HG03060 (cell line): ENCODE measurements around the gene ZNF236.
"Not testable (repeated sequence)": the region's sequence is repeated elsewhere in the genome, so short reads cannot be mapped to it uniquely, and the experiment has no call there.

Experiments used
- ATAC-seq: cut with Tn5 transposase; IDR thresholded peaks from one replicate; pipeline ENCODE4 v1.9.1; 2021; ENCODE audit warnings: low read depth, moderate number of reproducible peaks; ENCODE audit not compliant: unreplicated experiment

Gene ZNF236

GRCh38 chr18:76938619-76939018, 116.3 kb downstream of the ZNF236 start:
- no peak for ATAC-seq

- no peak for ATAC-seq
Observed at GRCh38 chr18:76941284-76941683, 118.9 kb downstream of the ZNF236 start.

GRCh38 chr18:76943542-76944339, 121.4 kb downstream of the ZNF236 start:
- ATAC-seq = no peak

- not testable (repeated sequence) for ATAC-seq
Observed at GRCh38 chr18:76944346-76944745, 122.0 kb downstream of the ZNF236 start.

GRCh38 chr18:76948345-76948744, 126.0 kb downstream of the ZNF236 start:
- no peak for ATAC-seq

- ATAC-seq = no peak
Observed at GRCh38 chr18:76951456-76952247, 129.3 kb downstream of the ZNF236 start.

DNA sequence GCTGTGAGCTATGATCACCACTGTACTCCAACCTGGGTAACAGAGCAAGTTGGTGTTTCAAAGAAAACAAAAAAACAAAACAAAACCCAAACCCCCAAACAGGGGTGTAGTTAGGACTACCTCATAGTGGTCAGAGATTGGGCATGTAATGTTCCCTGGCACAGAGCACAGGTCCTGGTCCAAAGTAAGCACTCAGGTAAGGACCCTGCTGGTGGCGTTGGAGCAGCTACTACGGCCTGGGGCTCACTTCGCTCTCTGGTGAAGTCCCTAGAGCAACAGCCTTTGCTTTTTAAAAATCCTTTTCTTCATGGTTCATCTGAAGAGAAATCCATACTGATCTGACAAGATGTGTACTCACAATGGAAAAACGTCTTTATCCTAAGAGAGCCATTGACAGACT, 130.4 kb downstream of the ZNF236 start:
- ATAC-seq = no peak

GRCh38 chr18:76953156-76953555, 130.8 kb downstream of the ZNF236 start:
- ATAC-seq = no peak

GRCh38 chr18:76953583-76954233, 131.4 kb downstream of the ZNF236 start:
- no peak for ATAC-seq

GRCh38 chr18:76955524-76956170, 133.3 kb downstream of the ZNF236 start:
- ATAC-seq = no peak

GRCh38 chr18:76956648-76957047, 134.3 kb downstream of the ZNF236 start:
- ATAC-seq = no peak

GRCh38 chr18:76957384-76958355, 135.3 kb downstream of the ZNF236 start:
- ATAC-seq = no peak

- no peak for ATAC-seq
Observed at GRCh38 chr18:76958692-76959341, 136.5 kb downstream of the ZNF236 start.

- no peak for ATAC-seq
Observed at GRCh38 chr18:76959605-76960004, 137.2 kb downstream of the ZNF236 start.

DNA sequence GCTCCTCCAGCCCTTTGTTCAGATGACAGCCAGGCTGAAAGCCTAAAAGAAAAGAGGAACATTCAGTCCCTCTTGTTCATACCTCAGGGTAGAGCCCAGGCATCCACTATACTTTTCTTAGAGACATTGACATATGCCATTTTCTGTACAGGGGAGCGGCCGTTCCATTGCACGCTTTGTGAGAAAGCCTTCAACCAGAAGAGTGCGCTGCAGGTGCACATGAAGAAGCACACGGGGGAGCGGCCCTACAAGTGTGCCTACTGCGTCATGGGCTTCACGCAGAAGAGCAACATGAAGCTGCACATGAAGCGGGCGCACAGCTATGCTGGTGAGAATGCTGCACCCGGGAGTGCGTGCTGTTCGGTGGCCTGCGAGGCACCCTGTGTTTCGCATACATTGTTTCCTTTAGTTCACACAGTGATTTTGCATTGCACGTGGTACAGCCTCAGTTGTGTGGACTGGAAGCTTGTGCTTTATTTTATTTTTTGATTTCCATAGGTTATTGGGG, 138.2 kb downstream of the ZNF236 start:
- ATAC-seq = no peak

DNA sequence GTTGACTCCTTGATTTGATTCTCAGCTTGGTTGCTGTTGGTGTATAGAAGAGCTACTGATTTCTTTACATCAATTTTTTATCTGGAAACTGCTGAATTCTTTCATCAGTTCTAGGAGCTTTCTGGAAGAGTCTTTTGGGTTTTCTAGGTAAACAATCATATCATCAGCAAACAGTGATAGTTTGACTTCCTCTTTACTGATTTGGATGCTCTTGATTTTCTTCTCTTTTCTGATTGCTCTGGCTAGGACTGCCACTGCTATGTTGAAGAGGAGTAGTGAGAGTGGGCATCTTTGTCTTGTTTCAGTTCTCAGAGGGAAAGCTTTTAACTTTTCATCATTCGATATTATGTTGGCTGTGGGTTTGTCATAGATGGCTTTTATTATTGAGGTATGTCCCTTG, 140.5 kb downstream of the ZNF236 start:
- no peak for ATAC-seq

DNA sequence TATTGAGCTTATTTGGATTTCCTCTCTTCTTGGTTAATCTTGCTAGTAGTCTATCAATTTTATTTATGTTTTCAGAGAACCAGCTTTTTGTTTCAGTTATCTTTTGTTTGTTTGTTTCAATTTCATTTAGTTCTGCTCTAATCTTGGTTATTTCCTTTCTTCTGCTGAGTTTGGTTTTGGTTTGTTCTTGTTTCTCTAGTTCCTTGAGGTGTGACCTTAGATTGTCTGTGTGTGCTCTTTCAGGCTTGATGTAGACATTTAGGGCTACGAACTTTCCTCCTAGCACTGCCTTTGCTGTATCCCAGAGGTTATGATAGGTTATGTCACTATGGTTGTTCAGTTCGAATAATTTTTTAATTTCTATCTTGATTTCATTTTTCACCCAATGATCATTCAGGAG, 141.6 kb downstream of the ZNF236 start:
- no peak for ATAC-seq

DNA sequence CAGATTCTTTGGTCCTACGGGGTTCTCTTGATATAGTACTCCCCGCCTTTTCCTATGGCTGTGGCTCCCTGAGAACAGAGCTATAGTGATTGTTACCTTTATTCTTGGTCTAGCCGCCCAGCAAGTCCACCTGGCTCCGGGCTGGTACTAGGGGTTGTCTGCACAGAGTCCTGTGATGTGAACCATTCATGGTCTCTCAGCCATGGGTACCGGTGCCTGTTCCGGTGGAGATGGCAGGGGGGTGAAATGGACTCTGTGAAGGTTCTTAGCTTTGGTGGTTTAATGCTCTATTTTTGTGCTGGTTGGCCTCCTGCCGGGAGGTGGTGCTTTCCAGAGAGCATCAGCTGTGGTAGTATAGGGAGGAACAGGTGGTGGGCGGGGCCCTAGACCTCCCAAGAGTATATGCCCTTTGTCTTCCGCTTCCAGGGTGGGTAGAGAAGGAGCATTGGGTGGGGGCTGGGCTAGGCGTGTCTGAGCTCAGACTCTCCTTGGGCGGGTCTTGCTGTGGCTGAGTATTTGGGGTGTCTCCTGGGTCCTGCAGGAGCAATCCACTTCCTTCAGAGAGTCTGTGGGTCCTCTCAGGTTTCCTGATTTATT, 143.3 kb downstream of the ZNF236 start:
- not testable (repeated sequence) for ATAC-seq

GRCh38 chr18:76967299-76967698, 144.9 kb downstream of the ZNF236 start:
- not testable (repeated sequence) for ATAC-seq
